Epithelial cell of proximal tubule (primary cell): ENCODE data around the gene PDZRN3. TPM values are rescaled to one million over a fixed set of nuclear protein-coding genes. Genes with fewer than 3 reads are reported as not detected.
A peak's percentile ranks its signal among the peaks of the same experiment; 100 is the strongest.

ENCODE experiments used
- DNase-seq: peaks from one replicate; pipeline ENCODE4 v3.0.0-alpha.2; 2011; ENCODE audit warnings: low read depth
- H3K4me3 ChIP-seq: 2 replicates; pipeline ENCODE4 v1.5.1; 2011; ENCODE audit warnings: low read depth, mild to moderate bottlenecking, low read length
- total RNA-seq: library from RNA; depleted of rRNA; stranded (reverse); fragments of >200 nt; gene quantifications from 2 replicates; pipeline ENCODE4 v1.2.3, GENCODE V29; 2015
- TF ChIP-seq, protein P1 (sequence below): conservative IDR thresholded peaks from 2 replicates; pipeline ENCODE4 v1.5.1; 2012; ENCODE audit warnings: low read depth, mild to moderate bottlenecking, low read length

PDZRN3 gene
- total RNA-seq, 1 donor from 2014 or later: 0.17 TPM

DNA sequence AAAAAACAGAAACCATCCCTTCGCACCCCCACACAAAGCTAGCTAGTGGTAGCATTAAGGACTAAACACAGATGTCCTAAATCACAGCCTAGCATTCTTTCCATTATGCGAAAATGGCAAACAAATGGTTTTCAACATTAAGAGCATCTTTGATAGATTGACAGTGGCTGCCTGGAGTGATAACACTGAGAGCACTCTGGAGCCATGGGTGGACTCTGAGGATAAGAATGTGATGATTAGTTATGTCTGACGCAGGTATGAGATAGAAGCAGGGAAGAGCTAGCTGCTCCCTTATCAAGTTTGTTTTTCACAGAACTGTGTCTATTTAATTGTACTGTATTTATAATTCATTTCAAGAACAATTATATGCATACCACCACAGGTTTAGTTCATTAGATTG is 142.9 kb downstream of the PDZRN3 start:
- TF ChIP-seq, protein P1, sequence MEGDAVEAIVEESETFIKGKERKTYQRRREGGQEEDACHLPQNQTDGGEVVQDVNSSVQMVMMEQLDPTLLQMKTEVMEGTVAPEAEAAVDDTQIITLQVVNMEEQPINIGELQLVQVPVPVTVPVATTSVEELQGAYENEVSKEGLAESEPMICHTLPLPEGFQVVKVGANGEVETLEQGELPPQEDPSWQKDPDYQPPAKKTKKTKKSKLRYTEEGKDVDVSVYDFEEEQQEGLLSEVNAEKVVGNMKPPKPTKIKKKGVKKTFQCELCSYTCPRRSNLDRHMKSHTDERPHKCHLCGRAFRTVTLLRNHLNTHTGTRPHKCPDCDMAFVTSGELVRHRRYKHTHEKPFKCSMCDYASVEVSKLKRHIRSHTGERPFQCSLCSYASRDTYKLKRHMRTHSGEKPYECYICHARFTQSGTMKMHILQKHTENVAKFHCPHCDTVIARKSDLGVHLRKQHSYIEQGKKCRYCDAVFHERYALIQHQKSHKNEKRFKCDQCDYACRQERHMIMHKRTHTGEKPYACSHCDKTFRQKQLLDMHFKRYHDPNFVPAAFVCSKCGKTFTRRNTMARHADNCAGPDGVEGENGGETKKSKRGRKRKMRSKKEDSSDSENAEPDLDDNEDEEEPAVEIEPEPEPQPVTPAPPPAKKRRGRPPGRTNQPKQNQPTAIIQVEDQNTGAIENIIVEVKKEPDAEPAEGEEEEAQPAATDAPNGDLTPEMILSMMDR: no peak
- no peak for DNase-seq
- no peak overlapping the region for H3K4me3 ChIP-seq

DNA sequence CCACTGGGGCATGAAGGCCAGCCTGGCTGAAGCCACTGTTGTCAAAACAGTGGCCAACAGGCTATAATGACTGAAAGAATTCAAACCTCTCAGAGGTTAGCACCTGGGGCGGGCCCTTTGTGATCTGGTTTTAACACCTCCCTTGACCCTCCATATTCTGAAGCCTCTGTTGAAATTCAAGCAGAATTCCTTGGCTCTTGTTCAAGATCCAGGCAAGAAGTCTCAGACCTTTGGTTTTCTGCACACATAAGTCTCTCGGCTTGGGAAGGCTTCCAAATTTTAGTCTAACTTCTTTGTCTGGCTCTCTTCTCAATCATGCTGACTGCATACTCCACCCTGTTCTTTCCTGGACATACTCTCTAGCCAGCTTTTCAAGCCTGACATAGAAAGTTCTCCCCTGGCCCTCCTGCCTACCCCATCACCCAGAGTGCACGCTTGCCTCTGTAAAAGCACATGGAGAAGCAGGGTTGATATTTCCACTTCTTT is 144.5 kb downstream of the PDZRN3 start:
- TF ChIP-seq, protein P1: no peak
- H3K4me3 ChIP-seq: no peak overlapping the region
- peak; percentile 40 for DNase-seq

DNA sequence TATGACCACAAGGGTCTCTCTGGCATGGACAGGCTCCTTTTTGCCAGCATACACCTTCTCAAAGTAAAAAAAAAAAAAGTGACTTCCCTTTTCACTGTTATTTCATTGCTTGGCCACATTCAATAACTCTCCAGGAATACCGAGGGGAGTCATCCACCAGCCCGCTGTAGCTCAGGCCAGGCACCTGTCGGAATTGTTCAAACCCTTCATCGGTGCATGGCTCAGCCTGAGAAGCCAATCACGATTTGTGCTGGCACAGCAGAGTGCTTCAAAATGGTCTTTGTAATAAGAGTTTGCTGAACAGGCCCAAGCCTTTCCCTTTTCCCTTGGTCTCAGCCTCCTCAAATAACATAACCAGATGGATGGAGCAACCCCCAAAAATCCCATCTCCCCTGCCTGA is 145.4 kb downstream of the PDZRN3 start:
- DNase-seq: no peak
- TF ChIP-seq, protein P1: no peak
- no peak overlapping the region for H3K4me3 ChIP-seq

DNA sequence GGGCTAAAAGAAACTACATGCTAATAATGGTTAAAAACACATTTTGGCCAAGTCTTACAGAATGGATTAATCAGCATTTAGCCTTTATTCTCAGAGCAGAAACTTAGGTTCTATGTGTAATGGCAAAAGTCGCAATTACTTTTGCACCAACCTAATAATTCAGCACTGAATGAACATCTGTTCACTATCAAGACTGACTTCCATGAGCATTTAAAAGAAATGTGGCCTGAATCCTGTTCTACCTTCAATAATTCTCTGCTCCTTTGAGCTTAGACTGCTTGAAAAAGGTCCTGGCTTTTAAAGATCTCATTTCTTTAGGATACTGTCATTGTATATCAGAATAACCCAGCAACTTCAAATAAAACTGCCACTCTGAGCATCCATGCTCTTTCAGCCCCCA is 145.9 kb downstream of the PDZRN3 start:
- TF ChIP-seq, protein P1: no peak
- H3K4me3 ChIP-seq: no peak overlapping the region
- no peak for DNase-seq

DNA sequence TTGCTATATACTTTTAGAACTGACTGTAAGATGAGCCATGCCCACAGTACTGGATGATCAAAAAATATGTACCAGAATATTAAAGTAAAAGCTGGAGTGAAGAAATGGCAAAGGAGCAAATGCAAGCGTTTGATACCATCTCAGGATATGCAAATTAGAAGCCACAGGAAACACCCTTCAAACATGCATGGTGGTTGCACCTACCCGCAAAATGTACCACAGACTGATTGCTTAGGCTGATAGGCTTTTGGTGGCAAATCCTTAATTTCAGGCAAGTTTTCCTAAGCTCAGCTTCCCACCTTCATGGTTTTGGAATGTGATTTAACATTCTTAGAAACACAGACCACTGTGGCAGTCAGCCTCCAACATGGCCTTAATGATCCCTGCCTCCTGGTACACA is 149.0 kb downstream of the PDZRN3 start:
- no peak overlapping the region for H3K4me3 ChIP-seq
- no peak for DNase-seq
- TF ChIP-seq, protein P1: no peak

DNA sequence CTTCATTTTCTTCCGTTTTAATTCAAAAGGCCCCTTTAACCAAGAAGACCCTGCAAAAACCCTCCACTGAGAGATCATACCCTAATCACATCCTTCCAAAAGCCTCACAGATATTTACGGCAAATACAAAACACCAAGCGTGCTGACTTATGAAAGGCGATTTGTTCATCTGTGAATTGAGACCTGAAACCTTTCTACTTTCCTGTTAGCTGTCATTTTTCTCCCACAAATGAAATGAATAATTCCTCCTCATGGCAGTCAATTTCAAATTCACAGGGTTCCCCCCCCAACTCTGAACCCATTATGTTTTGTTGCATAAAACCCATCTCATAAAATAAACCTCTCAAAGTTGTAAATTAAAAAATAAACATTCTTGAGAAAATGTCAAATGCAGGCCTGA is 149.6 kb downstream of the PDZRN3 start:
- no peak overlapping the region for H3K4me3 ChIP-seq
- TF ChIP-seq, protein P1: no peak
- DNase-seq: no peak

DNA sequence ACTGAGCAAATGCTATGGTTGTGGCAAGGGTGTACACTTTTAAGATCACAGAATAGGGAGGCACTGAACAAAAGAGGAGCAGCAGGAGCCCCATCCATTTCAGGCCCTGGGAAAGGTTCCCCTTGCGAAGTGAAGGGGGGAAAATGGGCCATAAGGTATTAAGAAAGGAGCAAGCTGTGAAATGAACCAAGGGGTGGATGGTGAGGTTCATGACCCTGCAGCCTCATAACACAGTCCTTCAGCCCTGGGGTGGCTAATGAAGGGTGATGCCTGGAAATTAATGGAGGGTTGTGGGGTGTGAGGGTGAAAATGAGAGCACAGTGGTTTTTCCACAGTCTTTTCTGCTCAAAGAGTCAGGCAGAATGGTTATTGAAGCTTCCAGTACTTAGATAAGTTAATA is 150.1 kb downstream of the PDZRN3 start:
- TF ChIP-seq, protein P1: no peak
- no peak overlapping the region for H3K4me3 ChIP-seq

More for the DNA sequence above, 150.1 kb downstream of the PDZRN3 start:
- no peak for DNase-seq
